GM12878 (cell line): ENCODE data around the gene UBE2QL1.

Experiments
- NRF1 ChIP-seq: conservative IDR thresholded peaks from 2 replicates; pipeline ENCODE4 v1.6.1; 2011; ENCODE audit warnings: mild to moderate bottlenecking, low read depth, low read length, improper control_type of control experiment
- TF ChIP-seq, protein P1 (sequence below): IDR thresholded peaks from 2 replicates; pipeline ENCODE4 v1.6.1; 2011; ENCODE audit warnings: borderline replicate concordance, low read depth, mild to moderate bottlenecking, moderate library complexity, mixed read lengths, low read length; ENCODE audit not compliant: insufficient read depth; ENCODE audit errors: extremely low read length
- TF ChIP-seq, protein P2 (sequence below), 3 experiments: IDR thresholded peaks in 2 of 3; conservative IDR thresholded peaks in 1 of 3; 2 replicates each; pipeline ENCODE4 v1.5.1; 2011; ENCODE audit warnings: low read depth in 3 of 3, low read length in 3 of 3, mild to moderate bottlenecking in 3 of 3, control low read depth in 2 of 3, moderate library complexity in 2 of 3, inconsistent platforms in 1 of 3, mixed read lengths in 1 of 3; ENCODE audit not compliant: control insufficient read depth in 2 of 3, insufficient read depth in 1 of 3; ENCODE audit errors: extremely low read depth in 1 of 3

DNA sequence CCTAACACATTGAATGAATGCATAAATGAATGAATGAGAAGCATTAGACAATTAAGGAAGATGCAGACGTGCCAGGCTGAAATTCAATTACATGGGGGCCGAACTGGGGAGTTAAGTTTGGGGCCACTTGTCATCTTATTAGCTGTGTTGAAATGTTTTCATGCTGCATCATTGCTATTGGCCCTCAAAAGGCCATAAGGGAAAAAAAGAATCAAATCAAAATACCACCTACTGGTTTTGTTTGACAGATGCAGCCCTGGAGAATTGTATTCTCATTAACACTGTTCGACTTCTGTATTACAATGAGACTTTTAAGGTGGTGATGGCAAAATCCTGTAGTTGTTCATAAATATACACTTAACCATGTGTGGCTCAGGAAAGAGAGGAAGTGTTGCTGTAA, 38.4 kb downstream of the UBE2QL1 start:
- TF ChIP-seq, protein P1, sequence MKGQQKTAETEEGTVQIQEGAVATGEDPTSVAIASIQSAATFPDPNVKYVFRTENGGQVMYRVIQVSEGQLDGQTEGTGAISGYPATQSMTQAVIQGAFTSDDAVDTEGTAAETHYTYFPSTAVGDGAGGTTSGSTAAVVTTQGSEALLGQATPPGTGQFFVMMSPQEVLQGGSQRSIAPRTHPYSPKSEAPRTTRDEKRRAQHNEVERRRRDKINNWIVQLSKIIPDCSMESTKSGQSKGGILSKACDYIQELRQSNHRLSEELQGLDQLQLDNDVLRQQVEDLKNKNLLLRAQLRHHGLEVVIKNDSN: no peak
- TF ChIP-seq, protein P2, sequence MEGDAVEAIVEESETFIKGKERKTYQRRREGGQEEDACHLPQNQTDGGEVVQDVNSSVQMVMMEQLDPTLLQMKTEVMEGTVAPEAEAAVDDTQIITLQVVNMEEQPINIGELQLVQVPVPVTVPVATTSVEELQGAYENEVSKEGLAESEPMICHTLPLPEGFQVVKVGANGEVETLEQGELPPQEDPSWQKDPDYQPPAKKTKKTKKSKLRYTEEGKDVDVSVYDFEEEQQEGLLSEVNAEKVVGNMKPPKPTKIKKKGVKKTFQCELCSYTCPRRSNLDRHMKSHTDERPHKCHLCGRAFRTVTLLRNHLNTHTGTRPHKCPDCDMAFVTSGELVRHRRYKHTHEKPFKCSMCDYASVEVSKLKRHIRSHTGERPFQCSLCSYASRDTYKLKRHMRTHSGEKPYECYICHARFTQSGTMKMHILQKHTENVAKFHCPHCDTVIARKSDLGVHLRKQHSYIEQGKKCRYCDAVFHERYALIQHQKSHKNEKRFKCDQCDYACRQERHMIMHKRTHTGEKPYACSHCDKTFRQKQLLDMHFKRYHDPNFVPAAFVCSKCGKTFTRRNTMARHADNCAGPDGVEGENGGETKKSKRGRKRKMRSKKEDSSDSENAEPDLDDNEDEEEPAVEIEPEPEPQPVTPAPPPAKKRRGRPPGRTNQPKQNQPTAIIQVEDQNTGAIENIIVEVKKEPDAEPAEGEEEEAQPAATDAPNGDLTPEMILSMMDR (IDR thresholded peaks at IDR 0.05 in 2 of 3, conservative IDR thresholded peaks at IDR 0.05 in 1 of 3; ENCODE audit: control insufficient read depth in 2 of 3, extremely low read depth in 1 of 3, insufficient read depth in 1 of 3, low read depth in 3 of 3, low read length in 3 of 3): no peak
- no peak for TF ChIP-seq NRF1
